Endothelial cell of umbilical vein (primary cell): ENCODE measurements around the gene PDE1A. TPM values are rescaled to one million over a fixed set of nuclear protein-coding genes. Genes with fewer than 3 reads are reported as not detected.

ENCODE experiments used
- BruUV-seq: library from RNA; stranded (reverse); fragments of 400-500 nt; replicated peaks from 2 replicates; lab custom pipeline; 2021; lab: Mats Ljungman, UMichigan
- CTCF ChIA-PET: fragments of 300-600, 350-600 bp; sonication (Branson Sonifier 250); formaldehyde crosslinking; loops from one replicate; lab custom pipeline; 2021; ENCODE audit warnings: antibody characterized with exemption, inconsistent platforms; lab: Charles Lee
- POLR2A ChIA-PET: fragments of 300-600, 350-600 bp; sonication (Branson Sonifier 250); formaldehyde crosslinking; loops from one replicate; lab custom pipeline; 2021; ENCODE audit warnings: antibody characterized with exemption, inconsistent platforms; lab: Charles Lee
- DNase-seq: peaks from one replicate; pipeline ENCODE4 v3.0.0-alpha.2; 2011; ENCODE audit warnings: low read depth, low spot score
- FAIRE-seq: peaks from 2 replicates; lab custom pipeline; 2011; peaks lifted over from hg19 to GRCh38; lab: Jason Lieb, UNC
- H2AFZ ChIP-seq: 2 replicates; pipeline ENCODE4 v1.6.0; 2012; ENCODE audit warnings: low read depth, low read length, control low read depth, inconsistent platforms
- H3K27ac ChIP-seq: 2 replicates; pipeline ENCODE4 v1.5.1; 2011; ENCODE audit warnings: low read depth, mild to moderate bottlenecking, control low read depth, low read length, moderate library complexity; ENCODE audit not compliant: insufficient read depth
- H3K27me3 ChIP-seq, 2 experiments: 2 replicates each; pipeline versions ENCODE4 v1.6.0 to v1.6.1; 2011; ENCODE audit warnings: low read length in 2 of 2, mixed read lengths in 1 of 2; ENCODE audit not compliant: control insufficient read depth in 2 of 2, insufficient read depth in 2 of 2
- H3K36me3 ChIP-seq, 2 experiments: 2 replicates in 1 of 2; 3 replicates in 1 of 2; pipeline ENCODE4 v1.5.1; 2011; ENCODE audit warnings: low read length in 2 of 2, mild to moderate bottlenecking in 1 of 2, moderate library complexity in 1 of 2; ENCODE audit not compliant: control insufficient read depth in 2 of 2, insufficient read depth in 2 of 2; ENCODE audit errors: extremely low read depth in 1 of 2
- H3K4me1 ChIP-seq: 3 replicates; pipeline ENCODE4 v1.5.1; 2011; ENCODE audit warnings: mild to moderate bottlenecking, low read length; ENCODE audit not compliant: control insufficient read depth, insufficient read depth; ENCODE audit errors: extremely low read depth
- H3K4me2 ChIP-seq: 2 replicates; pipeline ENCODE4 v1.6.1; 2011; ENCODE audit warnings: low read length, control low read depth, mixed read lengths; ENCODE audit not compliant: insufficient read depth
- H3K4me3 ChIP-seq, 3 experiments: fragments of 200-600 bp in 1 of 3; sonication (generic), shearing (Covaris generic) in 1 of 3; replicated peaks in 1 of 3; 2 replicates each; pipeline ENCODE4 v1.5.1; 2011 to 2016; ENCODE audit warnings: control low read depth in 3 of 3, low read length in 3 of 3, mild to moderate bottlenecking in 2 of 3, inconsistent platforms in 1 of 3, low read depth in 1 of 3, moderate library complexity in 1 of 3; ENCODE audit not compliant: insufficient read depth in 1 of 3
- H3K79me2 ChIP-seq: 2 replicates; pipeline ENCODE4 v1.6.0; 2012; ENCODE audit warnings: low read length, inconsistent platforms; ENCODE audit not compliant: control insufficient read depth, insufficient read depth
- H3K9ac ChIP-seq: replicated peaks from 2 replicates; pipeline ENCODE3; 2011; ENCODE audit warnings: low read length, control low read depth; ENCODE audit not compliant: insufficient read depth; ENCODE audit errors: extremely low read depth
- H3K9me1 ChIP-seq: replicated peaks from 3 replicates; pipeline ENCODE4 v1.6.0; 2011; ENCODE audit warnings: mild to moderate bottlenecking, low read length; ENCODE audit not compliant: control insufficient read depth, insufficient read depth; ENCODE audit errors: extremely low read depth
- H3K9me3 ChIP-seq: replicated peaks from 2 replicates; pipeline ENCODE4 v1.5.1; 2012; ENCODE audit warnings: low read length, inconsistent platforms; ENCODE audit not compliant: control insufficient read depth, insufficient read depth
- H4K20me1 ChIP-seq: replicated peaks from 2 replicates; pipeline ENCODE3; 2011; ENCODE audit warnings: mild to moderate bottlenecking, low read length; ENCODE audit not compliant: control insufficient read depth, insufficient read depth; ENCODE audit errors: extremely low read depth
- CTCF ChIP-seq, 2 donors: IDR thresholded peaks; 1 replicate in 1 of 2; 2 replicates in 1 of 2; pipeline ENCODE4 v1.5.1; 2011; ENCODE audit warnings: low read length in 2 of 2, mild to moderate bottlenecking in 2 of 2, moderate library complexity in 2 of 2, control low read depth in 1 of 2, inconsistent platforms in 1 of 2, low read depth in 1 of 2; ENCODE audit not compliant: insufficient read depth in 1 of 2; ENCODE audit errors: extremely low read depth in 1 of 2
- GATA2 ChIP-seq: IDR thresholded peaks from 2 replicates; pipeline ENCODE4 v1.7.0; 2011; ENCODE audit warnings: low read depth, mild to moderate bottlenecking, moderate library complexity, mixed read lengths, low read length; ENCODE audit not compliant: insufficient read length, insufficient read depth
- JUN ChIP-seq: IDR thresholded peaks from 2 replicates; pipeline ENCODE4 v1.6.1; 2011; ENCODE audit warnings: borderline replicate concordance, low read depth; ENCODE audit not compliant: insufficient read length, insufficient read depth
- dilution Hi-C: fragments of 300-500 bp; cut with MboI; formaldehyde crosslinking; loops from one replicate; pipeline ENCODE4 v1.15.0; 2019; ENCODE audit warnings: low sequenced_read_pairs; ENCODE audit not compliant: extremely low pct_ligation_motif_present
- intact Hi-C: fragments of 100-400 bp; cut with micrococcal nuclease; formaldehyde crosslinking; loops from one replicate; pipeline ENCODE4 v1.10.0; 2022
- polyA plus RNA-seq, 4 experiments: library from polyadenylated mRNA; depleted of rRNA in 3 of 4; stranded (reverse) in 3 of 4; unstranded in 1 of 4; fragments of >200 nt; gene quantifications; 2 replicates each; pipeline versions ENCODE4 v1.2.1 to v1.2.3, GENCODE V29; 2011 to 2012; ENCODE audit warnings: missing spikeins in 1 of 4
- total RNA-seq: library from RNA; stranded (reverse); gene quantifications from 2 replicates; pipeline ENCODE4 v1.2.3, GENCODE V29; 2021

Gene PDE1A
- total and polyA plus RNA-seq, 2 donors (not counting 3 experiments of a cell fraction or from before 2014, with no cell fraction given), result 0.43 to 0.49 TPM

GRCh38 chr2:182240862-182241371 is 185.9 kb downstream of the PDE1A start:
- Histone ChIP-seq H3K79me2 (no peaks in the 10 kb centered on the region), H3K27ac (no peak overlapping the region), H3K36me3 (no peaks in the 10 kb centered on the region), H3K4me1 (peaks cover 4% of the 10 kb centered on the region), H3K4me3 (no peak overlapping the region), H3K9me1 (no peaks in the 10 kb centered on the region), H3K4me2 (no peak overlapping the region), H3K27me3 (no peaks in the 10 kb centered on the region), H3K9ac (no peak overlapping the region), H2AFZ (peak overlapping the region; percentile 62), H3K9me3 (no peaks in the 10 kb centered on the region), H4K20me1 (no peaks in the 10 kb centered on the region)
- dilution Hi-C loops, result no loop called here
- ChIA-PET CTCF (interaction anchor here (0.6 to 4.6 kb wide), 21 partner anchors 8 to 426 kb away, joined by 3 to 76 read pairs (median 4); no protein-coding TSS in a partner anchor), POLR2A (no interaction called here)
- FAIRE-seq, result peak; percentile 83
- BruUV-seq, result no TSS peak
- intact Hi-C loops, result loop anchor here (1.0 to 5.0 kb wide), 3 partner anchors 54 to 408 kb away; no protein-coding TSS in a partner anchor
- peak; percentile 69 for DNase-seq
- no peak for TF ChIP-seq JUN
- TF ChIP-seq GATA2, result peak; percentile 37
- TF ChIP-seq CTCF (IDR thresholded peaks at IDR 0.05; ENCODE audit: extremely low read depth in 1 of 2, insufficient read depth in 1 of 2, low read depth in 1 of 2, low read length in 2 of 2), result peak; percentile 25 to 36

GRCh38 chr2:182230561-182230960 is 196.3 kb downstream of the PDE1A start:
- Histone ChIP-seq H3K4me3 (no peak overlapping the region), H3K9me3 (no peaks in the 10 kb centered on the region), H3K9ac (no peak overlapping the region), H3K27ac (no peak overlapping the region), H3K4me2 (no peak overlapping the region), H2AFZ (no peak overlapping the region), H3K4me1 (peaks cover 9% of the 10 kb centered on the region), H3K27me3 (no peaks in the 10 kb centered on the region), H3K9me1 (no peaks in the 10 kb centered on the region), H3K36me3 (no peaks in the 10 kb centered on the region), H4K20me1 (no peaks in the 10 kb centered on the region), H3K79me2 (no peaks in the 10 kb centered on the region)
- DNase-seq (peak; percentile 2), FAIRE-seq (no peak)
- intact Hi-C loops, result no loop called here
- ChIA-PET CTCF (interaction anchor here (0.5 to 1.2 kb wide), 3 partner anchors 10 to 384 kb away, joined by 3 to 9 read pairs (median 4); no protein-coding TSS in a partner anchor), POLR2A (no interaction called here)
- no peak for TF ChIP-seq GATA2
- BruUV-seq, result no TSS peak
- dilution Hi-C loops, result no loop called here
